Measurements from ENCODE around the gene ENOX2. TPM values are rescaled to one million over a fixed set of nuclear protein-coding genes. Genes with fewer than 3 reads are reported as not detected.

Gene ENOX2
- total RNA-seq, 1 experiment from 2014 or later: 12.9 TPM

DNA sequence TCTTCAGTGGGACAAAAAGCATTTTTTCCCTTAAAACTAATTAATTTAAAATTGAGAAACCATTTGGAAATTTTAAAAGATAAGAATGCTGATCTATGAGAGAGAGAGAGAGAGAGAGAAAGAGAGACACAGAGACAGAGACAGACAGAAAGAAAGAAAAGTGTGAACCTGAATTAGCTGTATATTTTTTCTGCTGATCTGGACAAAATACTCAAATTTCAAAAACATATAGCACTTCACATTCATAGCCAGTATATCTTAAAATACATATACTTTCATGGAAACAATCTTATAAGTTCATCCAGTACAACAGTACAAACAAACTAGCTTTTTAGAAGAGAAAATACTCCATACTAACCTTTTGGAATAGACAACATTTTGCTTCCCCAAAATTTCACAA is 18.4 kb downstream of the ENOX2 start (continued):
- TF ChIP-seq, protein P1, sequence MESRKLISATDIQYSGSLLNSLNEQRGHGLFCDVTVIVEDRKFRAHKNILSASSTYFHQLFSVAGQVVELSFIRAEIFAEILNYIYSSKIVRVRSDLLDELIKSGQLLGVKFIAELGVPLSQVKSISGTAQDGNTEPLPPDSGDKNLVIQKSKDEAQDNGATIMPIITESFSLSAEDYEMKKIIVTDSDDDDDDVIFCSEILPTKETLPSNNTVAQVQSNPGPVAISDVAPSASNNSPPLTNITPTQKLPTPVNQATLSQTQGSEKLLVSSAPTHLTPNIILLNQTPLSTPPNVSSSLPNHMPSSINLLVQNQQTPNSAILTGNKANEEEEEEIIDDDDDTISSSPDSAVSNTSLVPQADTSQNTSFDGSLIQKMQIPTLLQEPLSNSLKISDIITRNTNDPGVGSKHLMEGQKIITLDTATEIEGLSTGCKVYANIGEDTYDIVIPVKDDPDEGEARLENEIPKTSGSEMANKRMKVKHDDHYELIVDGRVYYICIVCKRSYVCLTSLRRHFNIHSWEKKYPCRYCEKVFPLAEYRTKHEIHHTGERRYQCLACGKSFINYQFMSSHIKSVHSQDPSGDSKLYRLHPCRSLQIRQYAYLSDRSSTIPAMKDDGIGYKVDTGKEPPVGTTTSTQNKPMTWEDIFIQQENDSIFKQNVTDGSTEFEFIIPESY (IDR thresholded peaks at IDR 0.05; ENCODE audit: extremely low read depth, insufficient replicate concordance, low read length): no peak
- TF ChIP-seq CBX3 (IDR thresholded peaks at IDR 0.05; ENCODE audit: low read depth) (no peak), POLR2A (IDR thresholded peaks at IDR 0.05; ENCODE audit: borderline replicate concordance, extremely low read depth, insufficient read depth, insufficient read length) (no peak), SP1 (IDR thresholded peaks at IDR 0.05; ENCODE audit: low read depth) (no peak)

DNA sequence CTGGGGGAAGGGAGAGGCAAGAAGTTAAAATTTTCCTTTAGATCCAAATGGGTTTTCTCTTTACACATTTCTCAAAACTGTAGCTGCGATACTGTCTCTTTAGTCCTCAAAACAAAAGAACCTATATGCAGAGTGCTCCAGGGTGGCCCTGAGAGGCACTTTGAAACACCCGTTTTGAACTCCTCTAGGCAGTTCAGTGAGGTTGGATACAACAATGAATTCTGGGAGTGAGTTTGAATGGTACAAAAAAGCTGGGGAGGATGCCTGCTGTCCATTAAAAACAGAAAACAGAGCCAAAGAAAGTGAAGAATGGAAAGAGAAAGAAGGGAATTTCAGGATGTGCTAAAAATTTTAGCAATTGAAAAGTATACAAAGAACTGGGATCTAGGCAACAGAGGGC is 23.1 kb downstream of the ENOX2 start:
- Histone ChIP-seq H3K27ac (ENCODE audit: low read depth, low read length) (no peak overlapping the region), H3K9me3 (ENCODE audit: control insufficient read depth in 1 of 2, insufficient read depth in 1 of 2, low read depth in 1 of 2, low read length in 2 of 2) (no peaks in the 10 kb centered on the region), H3K9me2 (ENCODE audit: insufficient read depth) (no peaks in the 10 kb centered on the region), H3K9ac (ENCODE audit: low read length) (no peak overlapping the region), H3K4me2 (ENCODE audit: low read length) (no peak overlapping the region), H3K36me3 (ENCODE audit: control insufficient read depth in 1 of 2, insufficient read depth in 2 of 2, low read length in 2 of 2) (no peaks in the 10 kb centered on the region), H3K79me2 (ENCODE audit: insufficient read depth, low read length) (no peaks in the 10 kb centered on the region), H3K27me3 (ENCODE audit: insufficient read depth, low read length) (no peaks in the 10 kb centered on the region), H2AFZ (ENCODE audit: low read depth, low read length, poor library complexity, severe bottlenecking) (no peak overlapping the region), H3K4me3 (replicated peaks in 1 of 2; ENCODE audit: low read depth in 1 of 2, low read length in 2 of 2) (no peak overlapping the region), H4K20me1 (ENCODE audit: insufficient read depth) (no peaks in the 10 kb centered on the region), H3K4me1 (ENCODE audit: control insufficient read depth in 1 of 2, insufficient read depth in 2 of 2, low read length in 2 of 2) (peaks cover 0 to 2% of the 10 kb centered on the region in 2 experiments; a peak in 2 of 4 replicates)
- ChIA-PET RAD21 (ENCODE audit: low non-redundant PET in 1 of 2, low total read pairs in 2 of 2, uncharacterized antibody in 2 of 2, unreplicated experiment in 2 of 2) (no interaction called here), POLR2A (no interaction called here), CTCF (no interaction called here)
- DNase-seq (ENCODE audit: low read depth, low spot score): no peak
- intact Hi-C loops (cut with micrococcal nuclease): no loop called here
- no peak for ATAC-seq
- no peak for TF ChIP-seq POLR2A (IDR thresholded peaks at IDR 0.05; ENCODE audit: borderline replicate concordance, extremely low read depth, insufficient read depth, insufficient read length)
- TF ChIP-seq, protein P1 (IDR thresholded peaks at IDR 0.05; ENCODE audit: extremely low read depth, insufficient replicate concordance, low read length): no peak
- TF ChIP-seq, protein P2, sequence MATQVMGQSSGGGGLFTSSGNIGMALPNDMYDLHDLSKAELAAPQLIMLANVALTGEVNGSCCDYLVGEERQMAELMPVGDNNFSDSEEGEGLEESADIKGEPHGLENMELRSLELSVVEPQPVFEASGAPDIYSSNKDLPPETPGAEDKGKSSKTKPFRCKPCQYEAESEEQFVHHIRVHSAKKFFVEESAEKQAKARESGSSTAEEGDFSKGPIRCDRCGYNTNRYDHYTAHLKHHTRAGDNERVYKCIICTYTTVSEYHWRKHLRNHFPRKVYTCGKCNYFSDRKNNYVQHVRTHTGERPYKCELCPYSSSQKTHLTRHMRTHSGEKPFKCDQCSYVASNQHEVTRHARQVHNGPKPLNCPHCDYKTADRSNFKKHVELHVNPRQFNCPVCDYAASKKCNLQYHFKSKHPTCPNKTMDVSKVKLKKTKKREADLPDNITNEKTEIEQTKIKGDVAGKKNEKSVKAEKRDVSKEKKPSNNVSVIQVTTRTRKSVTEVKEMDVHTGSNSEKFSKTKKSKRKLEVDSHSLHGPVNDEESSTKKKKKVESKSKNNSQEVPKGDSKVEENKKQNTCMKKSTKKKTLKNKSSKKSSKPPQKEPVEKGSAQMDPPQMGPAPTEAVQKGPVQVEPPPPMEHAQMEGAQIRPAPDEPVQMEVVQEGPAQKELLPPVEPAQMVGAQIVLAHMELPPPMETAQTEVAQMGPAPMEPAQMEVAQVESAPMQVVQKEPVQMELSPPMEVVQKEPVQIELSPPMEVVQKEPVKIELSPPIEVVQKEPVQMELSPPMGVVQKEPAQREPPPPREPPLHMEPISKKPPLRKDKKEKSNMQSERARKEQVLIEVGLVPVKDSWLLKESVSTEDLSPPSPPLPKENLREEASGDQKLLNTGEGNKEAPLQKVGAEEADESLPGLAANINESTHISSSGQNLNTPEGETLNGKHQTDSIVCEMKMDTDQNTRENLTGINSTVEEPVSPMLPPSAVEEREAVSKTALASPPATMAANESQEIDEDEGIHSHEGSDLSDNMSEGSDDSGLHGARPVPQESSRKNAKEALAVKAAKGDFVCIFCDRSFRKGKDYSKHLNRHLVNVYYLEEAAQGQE (IDR thresholded peaks at IDR 0.05; ENCODE audit: low read depth): no peak
- TF ChIP-seq ZNF274 (IDR thresholded peaks at IDR 0.05; ENCODE audit: low read depth, low read length): no peak
- no TSS peak for BruUV-seq (replicated peaks)

Data from HCT116 (cell line).